Stimulated activated CD8-positive, alpha-beta memory T cell treated with anti-CD3 and anti-CD28 coated beads, Interleukin-2, amount 100 ng/mL, for 1 hour (primary cell): ENCODE measurements around the gene PPP6R2.

ENCODE experiments used
- DNase-seq, 2 donors: peaks; one replicate each; pipeline ENCODE4 v3.0.0-alpha.2; 2020; ENCODE audit warnings: low read depth in 2 of 2

PPP6R2 gene

GRCh38 chr22:50342651-50343540 is at the start of gene PPP6R2:
Gene PPP6R2 (plus strand): TSS chr22:50343327. CDS start chr22:50393909, 50,582 bp downstream.
- DNase-seq = peak; percentile 77 to 82

GRCh38 chr22:50293441-50294318 is 49.4 kb upstream of the PPP6R2 start:
- no peak for DNase-seq

- no peak for DNase-seq
Observed at GRCh38 chr22:50294319-50294656, 48.8 kb upstream of the PPP6R2 start.

- no peak for DNase-seq
Observed at GRCh38 chr22:50296658-50297490, 46.3 kb upstream of the PPP6R2 start.

- no peak for DNase-seq
Observed at GRCh38 chr22:50297510-50298265, 45.4 kb upstream of the PPP6R2 start.

GRCh38 chr22:50298266-50298637 is 44.9 kb upstream of the PPP6R2 start:
- no peak for DNase-seq

- no peak for DNase-seq
Observed at GRCh38 chr22:50298937-50299784, 44.0 kb upstream of the PPP6R2 start.

- no peak for DNase-seq
Observed at GRCh38 chr22:50299785-50300619, 43.1 kb upstream of the PPP6R2 start.

GRCh38 chr22:50300620-50301257 is 42.4 kb upstream of the PPP6R2 start:
- DNase-seq = no peak

- no peak for DNase-seq
Observed at GRCh38 chr22:50301581-50301991, 41.5 kb upstream of the PPP6R2 start.

GRCh38 chr22:50302041-50302541 is 41.0 kb upstream of the PPP6R2 start:
- no peak for DNase-seq

- no peak for DNase-seq
Observed at GRCh38 chr22:50302564-50302963, 40.6 kb upstream of the PPP6R2 start.

GRCh38 chr22:50303515-50303847 is 39.6 kb upstream of the PPP6R2 start:
- DNase-seq = no peak

- no peak for DNase-seq
Observed at GRCh38 chr22:50303848-50304527, 39.1 kb upstream of the PPP6R2 start.

- DNase-seq = no peak
Observed at GRCh38 chr22:50304528-50305392, 38.4 kb upstream of the PPP6R2 start.

- no peak for DNase-seq
Observed at GRCh38 chr22:50305393-50305922, 37.7 kb upstream of the PPP6R2 start.
